ENCODE measurements around the gene AKAP4.

GRCh38 chrX:50167366-50167765 is 33.4 kb downstream of the AKAP4 start:
- TF ChIP-seq CTCF (IDR thresholded peaks at IDR 0.05; ENCODE audit: insufficient read depth, low read length) (no peak), POLR2AphosphoS5 (IDR thresholded peaks at IDR 0.05; ENCODE audit: low read depth) (no peak), GABPA (IDR thresholded peaks at IDR 0.05; ENCODE audit: low read depth) (no peak)
- TF ChIP-seq, protein P1, sequence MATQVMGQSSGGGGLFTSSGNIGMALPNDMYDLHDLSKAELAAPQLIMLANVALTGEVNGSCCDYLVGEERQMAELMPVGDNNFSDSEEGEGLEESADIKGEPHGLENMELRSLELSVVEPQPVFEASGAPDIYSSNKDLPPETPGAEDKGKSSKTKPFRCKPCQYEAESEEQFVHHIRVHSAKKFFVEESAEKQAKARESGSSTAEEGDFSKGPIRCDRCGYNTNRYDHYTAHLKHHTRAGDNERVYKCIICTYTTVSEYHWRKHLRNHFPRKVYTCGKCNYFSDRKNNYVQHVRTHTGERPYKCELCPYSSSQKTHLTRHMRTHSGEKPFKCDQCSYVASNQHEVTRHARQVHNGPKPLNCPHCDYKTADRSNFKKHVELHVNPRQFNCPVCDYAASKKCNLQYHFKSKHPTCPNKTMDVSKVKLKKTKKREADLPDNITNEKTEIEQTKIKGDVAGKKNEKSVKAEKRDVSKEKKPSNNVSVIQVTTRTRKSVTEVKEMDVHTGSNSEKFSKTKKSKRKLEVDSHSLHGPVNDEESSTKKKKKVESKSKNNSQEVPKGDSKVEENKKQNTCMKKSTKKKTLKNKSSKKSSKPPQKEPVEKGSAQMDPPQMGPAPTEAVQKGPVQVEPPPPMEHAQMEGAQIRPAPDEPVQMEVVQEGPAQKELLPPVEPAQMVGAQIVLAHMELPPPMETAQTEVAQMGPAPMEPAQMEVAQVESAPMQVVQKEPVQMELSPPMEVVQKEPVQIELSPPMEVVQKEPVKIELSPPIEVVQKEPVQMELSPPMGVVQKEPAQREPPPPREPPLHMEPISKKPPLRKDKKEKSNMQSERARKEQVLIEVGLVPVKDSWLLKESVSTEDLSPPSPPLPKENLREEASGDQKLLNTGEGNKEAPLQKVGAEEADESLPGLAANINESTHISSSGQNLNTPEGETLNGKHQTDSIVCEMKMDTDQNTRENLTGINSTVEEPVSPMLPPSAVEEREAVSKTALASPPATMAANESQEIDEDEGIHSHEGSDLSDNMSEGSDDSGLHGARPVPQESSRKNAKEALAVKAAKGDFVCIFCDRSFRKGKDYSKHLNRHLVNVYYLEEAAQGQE (IDR thresholded peaks at IDR 0.05; ENCODE audit: insufficient replicate concordance, low read depth): no peak
